GM23338 (cell line): ENCODE results near the gene TDP2.

ENCODE experiments used
- EZH2phosphoT487 ChIP-seq: fragments of 200-600 bp; sonication (generic); IDR thresholded peaks from one replicate; pipeline ENCODE4 v1.8.1; 2018; ENCODE audit warnings: antibody characterized with exemption; ENCODE audit not compliant: unreplicated experiment
- POLR2AphosphoS5 ChIP-seq: IDR thresholded peaks from 2 replicates; pipeline ENCODE4 v1.6.1; 2016; ENCODE audit warnings: antibody characterized with exemption, low read depth
- REST ChIP-seq: IDR thresholded peaks from one replicate; pipeline ENCODE4 v1.6.1; 2018; ENCODE audit warnings: antibody characterized with exemption; ENCODE audit not compliant: unreplicated experiment
- ZNF462 ChIP-seq: fragments of 250-450 bp; sonication (Bioruptor Pico); IDR thresholded peaks from 2 replicates; pipeline ENCODE4 v1.5.0; 2020; ENCODE audit warnings: mild to moderate bottlenecking, moderate library complexity

GRCh38 chr6:24694198-24694597 lies 27.5 kb upstream of the TDP2 start:
- TF ChIP-seq EZH2phosphoT487 (no peak), REST (no peak), ZNF462 (CRISPR knock-in tag) (no peak), POLR2AphosphoS5 (no peak)
